H1 (cell line): ENCODE data around the gene SEMA3G. TPM values are rescaled to one million over a fixed set of nuclear protein-coding genes. Genes with fewer than 3 reads are reported as not detected.

Source experiments
- CTCF ChIA-PET: fragments of 300-600 bp; sonication (Branson Sonifier 250); formaldehyde crosslinking; loops from one replicate; lab custom pipeline; 2021; ENCODE audit not compliant: partially characterized antibody; lab: Charles Lee
- POLR2A ChIA-PET: fragments of 300-600 bp; sonication (Branson Sonifier 250); formaldehyde crosslinking; loops from one replicate; lab custom pipeline; 2021; ENCODE audit warnings: inconsistent platforms; ENCODE audit not compliant: partially characterized antibody; lab: Charles Lee
- DNase-seq, 2 experiments: peaks; one replicate each; pipeline versions ENCODE4 v3.0.0 to v3.0.0-alpha.2; 2010 to 2022; ENCODE audit warnings: low spot score in 2 of 2, low read depth in 1 of 2, mixed read lengths in 1 of 2
- FAIRE-seq: peaks from 2 replicates; lab custom pipeline; 2011; peaks lifted over from hg19 to GRCh38; lab: Jason Lieb, UNC
- H2AFZ ChIP-seq: 2 replicates; pipeline ENCODE4 v1.8.1; 2012; ENCODE audit warnings: low read length, inconsistent platforms
- H2AK5ac ChIP-seq: 2 replicates; pipeline ENCODE4 v1.6.1; 2013; ENCODE audit warnings: low read depth, low read length
- H2BK120ac ChIP-seq: replicated peaks from 2 replicates; pipeline ENCODE3; 2013; ENCODE audit warnings: low read depth, low read length, inconsistent platforms
- H2BK12ac ChIP-seq: 2 replicates; pipeline ENCODE4 v1.6.1; 2013; ENCODE audit warnings: low read depth, low read length
- H2BK15ac ChIP-seq: 2 replicates; pipeline ENCODE4 v1.6.1; 2013; ENCODE audit warnings: low read length
- H2BK20ac ChIP-seq: 2 replicates; pipeline ENCODE4 v1.6.1; 2013; ENCODE audit warnings: low read length
- H2BK5ac ChIP-seq: 2 replicates; pipeline ENCODE4 v1.6.1; 2013; ENCODE audit warnings: low read depth, low read length
- H3K14ac ChIP-seq: 2 replicates; pipeline ENCODE4 v1.6.1; 2013; ENCODE audit warnings: inconsistent platforms; ENCODE audit not compliant: insufficient read length
- H3K18ac ChIP-seq: 2 replicates; pipeline ENCODE4 v1.6.1; 2013; ENCODE audit warnings: low read length; ENCODE audit errors: extremely low read depth
- H3K23ac ChIP-seq: 2 replicates; pipeline ENCODE4 v1.6.1; 2013; ENCODE audit warnings: inconsistent platforms; ENCODE audit not compliant: insufficient read length
- H3K23me2 ChIP-seq: 2 replicates; pipeline ENCODE4 v1.6.1; 2013; ENCODE audit warnings: low read depth, low read length
- H3K27ac ChIP-seq: 2 replicates; pipeline ENCODE4 v1.6.1; 2011; ENCODE audit warnings: low read depth, low read length, inconsistent platforms
- H3K27me3 ChIP-seq, 4 experiments: replicated peaks in 1 of 4; 1 replicate in 1 of 4; 2 replicates in 3 of 4; pipeline versions ENCODE4 v1.6.1 to v1.8.1; 2011 to 2013; ENCODE audit warnings: low read length in 3 of 4, mild to moderate bottlenecking in 3 of 4, inconsistent platforms in 2 of 4, mixed read lengths in 2 of 4, moderate library complexity in 1 of 4; ENCODE audit not compliant: control insufficient read depth in 3 of 4, insufficient read depth in 3 of 4; ENCODE audit errors: extremely low read depth in 1 of 4
- H3K36me3 ChIP-seq, 4 experiments: 2 replicates each; pipeline versions ENCODE4 v1.6.1 to v1.8.1; 2011 to 2013; ENCODE audit warnings: mild to moderate bottlenecking in 4 of 4, low read length in 3 of 4, moderate library complexity in 2 of 4, control low read depth in 1 of 4, inconsistent platforms in 1 of 4; ENCODE audit not compliant: insufficient read depth in 4 of 4, control insufficient read depth in 2 of 4
- H3K4ac ChIP-seq: replicated peaks from 2 replicates; pipeline ENCODE3; 2013; ENCODE audit warnings: low read length, low read depth, mixed read lengths, inconsistent platforms; ENCODE audit not compliant: insufficient read length
- H3K4me1 ChIP-seq, 4 experiments: replicated peaks in 1 of 4; 1 replicate in 1 of 4; 2 replicates in 3 of 4; pipeline versions ENCODE4 v1.6.1 to v1.8.1; 2011 to 2013; ENCODE audit warnings: low read length in 3 of 4, inconsistent platforms in 2 of 4, mixed read lengths in 1 of 4; ENCODE audit not compliant: insufficient read depth in 4 of 4, control insufficient read depth in 3 of 4
- H3K4me2 ChIP-seq, 2 experiments: 2 replicates each; pipeline versions ENCODE4 v1.6.1 to v1.8.1; 2011 to 2013; ENCODE audit warnings: low read depth in 2 of 2, low read length in 2 of 2, control low read depth in 1 of 2, inconsistent platforms in 1 of 2, mild to moderate bottlenecking in 1 of 2; ENCODE audit not compliant: insufficient read depth in 1 of 2
- H3K4me3 ChIP-seq, 4 experiments: fragments of 200-600, 300-600 bp in 1 of 4; sonication (generic), shearing (Covaris generic), sonication (Bioruptor Twin) in 1 of 4; 2 replicates each; pipeline versions ENCODE4 v1.5.1 to v1.8.1; 2011 to 2016; ENCODE audit warnings: low read length in 4 of 4, low read depth in 3 of 4, control low read depth in 2 of 4, inconsistent platforms in 2 of 4, mild to moderate bottlenecking in 2 of 4, mixed read lengths in 1 of 4, moderate library complexity in 1 of 4; ENCODE audit not compliant: insufficient read depth in 2 of 4; ENCODE audit errors: extremely low read depth in 1 of 4
- H3K56ac ChIP-seq: replicated peaks from 2 replicates; pipeline ENCODE3; 2013; ENCODE audit warnings: low read depth, mild to moderate bottlenecking, mixed read lengths, low read length, inconsistent platforms; ENCODE audit not compliant: insufficient read length
- H3K79me1 ChIP-seq: 2 replicates; pipeline ENCODE4 v1.6.1; 2013; ENCODE audit warnings: low read depth, low read length, control low read depth
- H3K79me2 ChIP-seq, 2 experiments: 2 replicates each; pipeline versions ENCODE4 v1.6.1 to v1.8.1; 2012 to 2013; ENCODE audit warnings: low read length in 2 of 2, mild to moderate bottlenecking in 2 of 2, inconsistent platforms in 1 of 2; ENCODE audit not compliant: insufficient read depth in 2 of 2, control insufficient read depth in 1 of 2
- H3K9ac ChIP-seq, 4 experiments: replicated peaks in 1 of 4; 1 replicate in 1 of 4; 2 replicates in 3 of 4; pipeline versions ENCODE4 v1.6.1 to v1.8.1; 2011 to 2013; ENCODE audit warnings: low read depth in 3 of 4, low read length in 3 of 4, control low read depth in 2 of 4, mild to moderate bottlenecking in 2 of 4, moderate library complexity in 2 of 4, inconsistent platforms in 1 of 4; ENCODE audit errors: extremely low read depth in 1 of 4
- H3K9me3 ChIP-seq, 2 experiments: 2 replicates each; pipeline versions ENCODE4 v1.6.1 to v1.8.1; 2012 to 2013; ENCODE audit warnings: mild to moderate bottlenecking in 2 of 2, moderate library complexity in 2 of 2, control low read depth in 1 of 2, inconsistent platforms in 1 of 2, low read depth in 1 of 2, low read length in 1 of 2, mixed read lengths in 1 of 2; ENCODE audit not compliant: insufficient read depth in 2 of 2
- H4K20me1 ChIP-seq, 2 experiments: replicated peaks in 1 of 2; 2 replicates each; pipeline versions ENCODE3 to v1.8.1; 2011 to 2013; ENCODE audit warnings: inconsistent platforms in 2 of 2, low read length in 2 of 2, mild to moderate bottlenecking in 1 of 2; ENCODE audit not compliant: insufficient read depth in 2 of 2, control insufficient read depth in 1 of 2
- H4K5ac ChIP-seq: 2 replicates; pipeline ENCODE4 v1.6.1; 2013; ENCODE audit warnings: low read length, low read depth, mixed read lengths, inconsistent platforms; ENCODE audit not compliant: insufficient read length
- H4K8ac ChIP-seq: 2 replicates; pipeline ENCODE4 v1.8.0; 2013; ENCODE audit warnings: mild to moderate bottlenecking, moderate library complexity, low read length, inconsistent platforms; ENCODE audit not compliant: insufficient read depth; ENCODE audit errors: extremely low read depth
- H4K91ac ChIP-seq: replicated peaks from 2 replicates; pipeline ENCODE3; 2013; ENCODE audit warnings: low read length, mixed read lengths, inconsistent platforms; ENCODE audit not compliant: insufficient read length
- BCL11A ChIP-seq, 2 experiments: IDR thresholded peaks; one replicate each; pipeline ENCODE4 v1.6.1; 2011; ENCODE audit warnings: low read depth in 2 of 2, low read length in 2 of 2, mild to moderate bottlenecking in 2 of 2
- CTBP2 ChIP-seq: IDR thresholded peaks from 2 replicates; pipeline ENCODE4 v1.7.0; 2011; ENCODE audit warnings: borderline replicate concordance, mild to moderate bottlenecking, moderate library complexity, mixed read lengths, low read length; ENCODE audit not compliant: insufficient read depth, insufficient read length
- EZH2 ChIP-seq: fragments of 200-600 bp; sonication (generic); IDR thresholded peaks from 2 replicates; pipeline ENCODE4 v1.7.1; 2012; ENCODE audit warnings: low read depth, mild to moderate bottlenecking, moderate library complexity, low read length, inconsistent platforms; ENCODE audit not compliant: severe bottlenecking
- FOSL1 ChIP-seq: IDR thresholded peaks from 2 replicates; pipeline ENCODE4 v1.6.1; 2011; ENCODE audit warnings: mild to moderate bottlenecking, low read depth, low read length, moderate library complexity; ENCODE audit not compliant: insufficient read depth
- GABPA ChIP-seq: IDR thresholded peaks from 2 replicates; pipeline ENCODE4 v1.6.1; 2011; ENCODE audit warnings: mild to moderate bottlenecking, low read length, moderate library complexity, borderline replicate concordance; ENCODE audit not compliant: insufficient read depth
- JUN ChIP-seq: IDR thresholded peaks from 2 replicates; pipeline ENCODE4 v1.6.1; 2011; ENCODE audit warnings: low read depth, mild to moderate bottlenecking, improper control_type of control experiment, low read length
- KDM1A ChIP-seq: fragments of 200-600, 300-600 bp; sonication (generic); IDR thresholded peaks from 2 replicates; pipeline ENCODE4 v1.7.1; 2016; ENCODE audit warnings: mild to moderate bottlenecking, low read length, borderline replicate concordance
- TAF7 ChIP-seq: optimal IDR thresholded peaks from 2 replicates; pipeline ENCODE3; 2011; ENCODE audit warnings: low read depth, mild to moderate bottlenecking, inconsistent platforms, low read length, moderate library complexity, borderline replicate concordance
- TBP ChIP-seq: IDR thresholded peaks from 2 replicates; pipeline ENCODE4 v1.6.1; 2011; ENCODE audit warnings: low read depth, low read length, improper control_type of control experiment
- TCF12 ChIP-seq: IDR thresholded peaks from 2 replicates; pipeline ENCODE4 v1.6.1; 2011; ENCODE audit warnings: low read depth, mild to moderate bottlenecking, low read length
- WGBS, 2 experiments: shearing (Covaris generic) in 1 of 2; methylation state at CpG; one replicate each; pipeline versions ENCODE4 v1.1.6 to v1.1.7; 2013 to 2015; ENCODE audit warnings: low lambda C conversion rate in 2 of 2, mixed read lengths in 2 of 2, inconsistent platforms in 1 of 2, low coverage in 1 of 2, missing lambda C conversion rate in 1 of 2; ENCODE audit not compliant: insufficient replicate concordance in 2 of 2, insufficient coverage in 1 of 2, insufficient read length in 1 of 2; ENCODE audit errors: extremely low coverage in 1 of 2, missing lambda C conversion rate in 1 of 2; 5-methylcytosine and 5-hydroxymethylcytosine counted together
- polyA plus RNA-seq, 7 experiments: library from polyadenylated mRNA; depleted of rRNA in 3 of 7; stranded (reverse) in 5 of 7; unstranded in 2 of 7; fragments of >200 nt in 5 of 7; fragments of 200-250 nt in 2 of 7; gene quantifications; 1 replicate in 5 of 7; 2 replicates in 1 of 7; 4 replicates in 1 of 7; pipeline versions ENCODE4 v1.2.1 to v1.2.3, GENCODE V29; 2011 to 2013; ENCODE audit warnings: missing spikeins in 2 of 7, mixed read lengths in 2 of 7
- total RNA-seq: library from RNA; stranded (reverse); fragmentation: NEBNext Ultra II Directional; extraction: Animal tissue kit (Norgen Biotek cat#: 25700); gene quantifications from 2 replicates; pipeline ENCODE4 v1.2.1, GENCODE V29; 2021
- TF ChIP-seq, protein P1 (sequence below): IDR thresholded peaks from 2 replicates; pipeline ENCODE4 v1.6.1; 2011; ENCODE audit warnings: low read depth, mild to moderate bottlenecking, low read length; ENCODE audit not compliant: insufficient read depth
- TF ChIP-seq, protein P2 (sequence below): IDR thresholded peaks from 2 replicates; pipeline ENCODE4 v1.6.1; 2011; ENCODE audit warnings: low read length, improper control_type of control experiment

The SEMA3G gene
- total and polyA plus RNA-seq, 2 of the 8 experiments (the other 6 are each of a cell fraction or from before 2014, with no cell fraction given), result 0.95 to 1.5 TPM

DNA sequence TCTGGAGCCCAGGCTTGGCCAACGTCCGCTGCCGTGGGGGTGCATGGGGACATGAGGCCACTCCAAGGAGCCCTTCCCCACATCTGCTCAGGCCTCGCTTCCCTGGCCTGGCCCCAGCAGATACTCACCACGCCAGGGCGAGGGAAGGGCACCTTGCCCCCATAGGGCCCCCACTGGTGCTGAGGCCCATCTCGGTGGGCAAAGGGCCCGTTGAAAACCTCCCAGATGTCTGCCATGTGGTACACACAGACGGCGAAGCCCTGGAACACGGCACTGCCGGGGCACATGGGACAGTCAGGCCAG is 4.7 kb downstream of the SEMA3G start:
- CTCF ChIA-PET, result interaction anchor here (1.3 to 4.1 kb wide), 2 partner anchors 12 to 33 kb away, joined by 3 to 20 read pairs; no protein-coding TSS in a partner anchor
- no peaks in the 10 kb centered on the region for H4K20me1 ChIP-seq
- TF ChIP-seq, protein P1, sequence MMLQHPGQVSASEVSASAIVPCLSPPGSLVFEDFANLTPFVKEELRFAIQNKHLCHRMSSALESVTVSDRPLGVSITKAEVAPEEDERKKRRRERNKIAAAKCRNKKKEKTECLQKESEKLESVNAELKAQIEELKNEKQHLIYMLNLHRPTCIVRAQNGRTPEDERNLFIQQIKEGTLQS, result no peak
- TF ChIP-seq TBP, result no peak
- no peak for TF ChIP-seq EZH2
- no peak for TF ChIP-seq JUN
- no peak for TF ChIP-seq FOSL1
- no peak for TF ChIP-seq GABPA
- no peak for TF ChIP-seq TCF12
- TF ChIP-seq TAF7, result no peak
- TF ChIP-seq BCL11A (IDR thresholded peaks at IDR 0.05; ENCODE audit: low read depth in 2 of 2, low read length in 2 of 2), result no peak
- TF ChIP-seq KDM1A, result no peak
- no peak for TF ChIP-seq CTBP2
- TF ChIP-seq, protein P2, sequence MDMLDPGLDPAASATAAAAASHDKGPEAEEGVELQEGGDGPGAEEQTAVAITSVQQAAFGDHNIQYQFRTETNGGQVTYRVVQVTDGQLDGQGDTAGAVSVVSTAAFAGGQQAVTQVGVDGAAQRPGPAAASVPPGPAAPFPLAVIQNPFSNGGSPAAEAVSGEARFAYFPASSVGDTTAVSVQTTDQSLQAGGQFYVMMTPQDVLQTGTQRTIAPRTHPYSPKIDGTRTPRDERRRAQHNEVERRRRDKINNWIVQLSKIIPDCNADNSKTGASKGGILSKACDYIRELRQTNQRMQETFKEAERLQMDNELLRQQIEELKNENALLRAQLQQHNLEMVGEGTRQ, result no peak

More for the DNA sequence above, 4.7 kb downstream of the SEMA3G start:
- Histone ChIP-seq H3K4ac (no peak overlapping the region), H3K4me3 (no peak overlapping the region), H2AFZ (no peak overlapping the region), H3K9ac (no peak overlapping the region), H3K18ac (no peak overlapping the region), H3K79me2 (no peaks in the 10 kb centered on the region), H2BK15ac (no peak overlapping the region), H2AK5ac (0 out of 2 replicates have a peak overlapping the region, but pooled peaks have one; percentile 39), H2BK12ac (no peak overlapping the region), H4K91ac (no peak overlapping the region), H2BK120ac (no peak overlapping the region), H3K4me2 (no peak overlapping the region), H3K23ac (no peak overlapping the region), H3K27ac (no peak overlapping the region), H3K4me1 (peaks cover 0 to 9% (median 5%) of the 10 kb centered on the region in 4 experiments; a peak in 4 of 7 replicates), H3K14ac (no peak overlapping the region), H2BK5ac (no peak overlapping the region), H2BK20ac (no peak overlapping the region), H4K8ac (no peak overlapping the region; the same call in 1 of the 2 replicates), H3K56ac (no peak overlapping the region), H4K5ac (no peak overlapping the region), H3K36me3 (no peaks in the 10 kb centered on the region), H3K23me2 (peaks cover 4% of the 10 kb centered on the region; the same call in 1 of the 2 replicates), H3K27me3 (no peaks in the 10 kb centered on the region), H3K9me3 (no peaks in the 10 kb centered on the region), H3K79me1 (peaks cover 3% of the 10 kb centered on the region; the same call in 1 of the 2 replicates)
- POLR2A ChIA-PET, result interaction anchor here (1.2 to 12.3 kb wide), 3 partner anchors 8 to 28 kb away, joined by 3 to 112 read pairs (median 4); no protein-coding TSS in a partner anchor
- WGBS, 2 experiments, result 89% methylated on average over 12 of the region's 12 CpGs; no CpG with 5 or more reads in 1 of the 2 experiments
- DNase-seq, result no peak
- no peak for FAIRE-seq
